Measurements from ENCODE around the gene DCLK1.

DNA sequence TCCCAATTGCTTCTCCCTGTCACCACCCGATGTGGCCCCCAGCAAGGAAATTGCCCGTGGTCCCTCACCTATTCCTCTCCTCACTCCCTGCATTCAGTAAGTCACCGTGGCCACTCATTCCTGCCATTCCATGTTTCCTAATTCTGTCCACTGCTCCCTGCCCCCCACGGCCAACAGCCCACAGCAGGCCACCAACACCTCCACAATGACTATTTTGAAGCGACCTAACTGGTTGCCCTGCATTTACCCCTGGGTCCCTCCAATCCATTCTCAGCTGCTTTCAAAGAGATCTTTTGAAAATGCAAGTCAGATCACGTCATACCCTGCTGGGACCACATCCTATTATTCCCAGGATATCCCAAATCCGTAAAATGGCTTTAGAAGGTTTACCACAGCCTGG is 210.4 kb downstream of the DCLK1 start:
- TF ChIP-seq USF2 (IDR thresholded peaks at IDR 0.05; ENCODE audit: borderline replicate concordance, low read depth, low read length) (no peak), EP300 (IDR thresholded peaks at IDR 0.05; ENCODE audit: borderline replicate concordance in 1 of 2, control insufficient read depth in 1 of 2, low read depth in 2 of 2, low read length in 2 of 2) (no peak), ZSCAN29 (IDR thresholded peaks at IDR 0.05) (no peak), TAF1 (IDR thresholded peaks at IDR 0.05; ENCODE audit: borderline replicate concordance, low read depth, low read length) (no peak), CREM (IDR thresholded peaks at IDR 0.05; ENCODE audit: low read depth) (no peak), TCF12 (IDR thresholded peaks at IDR 0.05; ENCODE audit: low read depth, low read length) (no peak), POLR2AphosphoS5 (IDR thresholded peaks at IDR 0.05; ENCODE audit: low read length) (no peak), RFX5 (IDR thresholded peaks at IDR 0.05; ENCODE audit: low read depth, low read length) (no peak)
- TF ChIP-seq, protein P1, sequence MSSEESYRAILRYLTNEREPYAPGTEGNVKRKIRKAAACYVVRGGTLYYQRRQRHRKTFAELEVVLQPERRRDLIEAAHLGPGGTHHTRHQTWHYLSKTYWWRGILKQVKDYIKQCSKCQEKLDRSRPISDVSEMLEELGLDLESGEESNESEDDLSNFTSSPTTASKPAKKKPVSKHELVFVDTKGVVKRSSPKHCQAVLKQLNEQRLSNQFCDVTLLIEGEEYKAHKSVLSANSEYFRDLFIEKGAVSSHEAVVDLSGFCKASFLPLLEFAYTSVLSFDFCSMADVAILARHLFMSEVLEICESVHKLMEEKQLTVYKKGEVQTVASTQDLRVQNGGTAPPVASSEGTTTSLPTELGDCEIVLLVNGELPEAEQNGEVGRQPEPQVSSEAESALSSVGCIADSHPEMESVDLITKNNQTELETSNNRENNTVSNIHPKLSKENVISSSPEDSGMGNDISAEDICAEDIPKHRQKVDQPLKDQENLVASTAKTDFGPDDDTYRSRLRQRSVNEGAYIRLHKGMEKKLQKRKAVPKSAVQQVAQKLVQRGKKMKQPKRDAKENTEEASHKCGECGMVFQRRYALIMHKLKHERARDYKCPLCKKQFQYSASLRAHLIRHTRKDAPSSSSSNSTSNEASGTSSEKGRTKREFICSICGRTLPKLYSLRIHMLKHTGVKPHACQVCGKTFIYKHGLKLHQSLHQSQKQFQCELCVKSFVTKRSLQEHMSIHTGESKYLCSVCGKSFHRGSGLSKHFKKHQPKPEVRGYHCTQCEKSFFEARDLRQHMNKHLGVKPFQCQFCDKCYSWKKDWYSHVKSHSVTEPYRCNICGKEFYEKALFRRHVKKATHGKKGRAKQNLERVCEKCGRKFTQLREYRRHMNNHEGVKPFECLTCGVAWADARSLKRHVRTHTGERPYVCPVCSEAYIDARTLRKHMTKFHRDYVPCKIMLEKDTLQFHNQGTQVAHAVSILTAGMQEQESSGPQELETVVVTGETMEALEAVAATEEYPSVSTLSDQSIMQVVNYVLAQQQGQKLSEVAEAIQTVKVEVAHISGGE (CRISPR knock-in tag; IDR thresholded peaks at IDR 0.05) = no peak
- TF ChIP-seq, protein P2, sequence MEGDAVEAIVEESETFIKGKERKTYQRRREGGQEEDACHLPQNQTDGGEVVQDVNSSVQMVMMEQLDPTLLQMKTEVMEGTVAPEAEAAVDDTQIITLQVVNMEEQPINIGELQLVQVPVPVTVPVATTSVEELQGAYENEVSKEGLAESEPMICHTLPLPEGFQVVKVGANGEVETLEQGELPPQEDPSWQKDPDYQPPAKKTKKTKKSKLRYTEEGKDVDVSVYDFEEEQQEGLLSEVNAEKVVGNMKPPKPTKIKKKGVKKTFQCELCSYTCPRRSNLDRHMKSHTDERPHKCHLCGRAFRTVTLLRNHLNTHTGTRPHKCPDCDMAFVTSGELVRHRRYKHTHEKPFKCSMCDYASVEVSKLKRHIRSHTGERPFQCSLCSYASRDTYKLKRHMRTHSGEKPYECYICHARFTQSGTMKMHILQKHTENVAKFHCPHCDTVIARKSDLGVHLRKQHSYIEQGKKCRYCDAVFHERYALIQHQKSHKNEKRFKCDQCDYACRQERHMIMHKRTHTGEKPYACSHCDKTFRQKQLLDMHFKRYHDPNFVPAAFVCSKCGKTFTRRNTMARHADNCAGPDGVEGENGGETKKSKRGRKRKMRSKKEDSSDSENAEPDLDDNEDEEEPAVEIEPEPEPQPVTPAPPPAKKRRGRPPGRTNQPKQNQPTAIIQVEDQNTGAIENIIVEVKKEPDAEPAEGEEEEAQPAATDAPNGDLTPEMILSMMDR (IDR thresholded peaks at IDR 0.05 in 2 of 3, conservative IDR thresholded peaks at IDR 0.05 in 1 of 3; ENCODE audit: control insufficient read depth in 2 of 3, extremely low read depth in 1 of 3, insufficient read depth in 1 of 3, low read depth in 3 of 3, low read length in 3 of 3) = no peak
